H1 (cell line): Measurements from ENCODE around the gene LDLRAD3. TPM values are rescaled to one million over a fixed set of nuclear protein-coding genes. Genes with fewer than 3 reads are reported as not detected.

Experiments used
- CTCF ChIA-PET: fragments of 300-600 bp; sonication (Branson Sonifier 250); formaldehyde crosslinking; loops from one replicate; lab custom pipeline; 2021; ENCODE audit not compliant: partially characterized antibody; lab: Charles Lee
- POLR2A ChIA-PET: fragments of 300-600 bp; sonication (Branson Sonifier 250); formaldehyde crosslinking; loops from one replicate; lab custom pipeline; 2021; ENCODE audit warnings: inconsistent platforms; ENCODE audit not compliant: partially characterized antibody; lab: Charles Lee
- DNase-seq, 2 experiments: peaks; one replicate each; pipeline versions ENCODE4 v3.0.0 to v3.0.0-alpha.2; 2010 to 2022; ENCODE audit warnings: low spot score in 2 of 2, low read depth in 1 of 2, mixed read lengths in 1 of 2
- FAIRE-seq: peaks from 2 replicates; lab custom pipeline; 2011; peaks lifted over from hg19 to GRCh38; lab: Jason Lieb, UNC
- H2AFZ ChIP-seq: 2 replicates; pipeline ENCODE4 v1.8.1; 2012; ENCODE audit warnings: low read length, inconsistent platforms
- H2AK5ac ChIP-seq: 2 replicates; pipeline ENCODE4 v1.6.1; 2013; ENCODE audit warnings: low read depth, low read length
- H2BK120ac ChIP-seq: replicated peaks from 2 replicates; pipeline ENCODE3; 2013; ENCODE audit warnings: low read depth, low read length, inconsistent platforms
- H2BK12ac ChIP-seq: 2 replicates; pipeline ENCODE4 v1.6.1; 2013; ENCODE audit warnings: low read depth, low read length
- H2BK15ac ChIP-seq: 2 replicates; pipeline ENCODE4 v1.6.1; 2013; ENCODE audit warnings: low read length
- H2BK20ac ChIP-seq: 2 replicates; pipeline ENCODE4 v1.6.1; 2013; ENCODE audit warnings: low read length
- H2BK5ac ChIP-seq: 2 replicates; pipeline ENCODE4 v1.6.1; 2013; ENCODE audit warnings: low read depth, low read length
- H3K14ac ChIP-seq: 2 replicates; pipeline ENCODE4 v1.6.1; 2013; ENCODE audit warnings: inconsistent platforms; ENCODE audit not compliant: insufficient read length
- H3K18ac ChIP-seq: 2 replicates; pipeline ENCODE4 v1.6.1; 2013; ENCODE audit warnings: low read length; ENCODE audit errors: extremely low read depth
- H3K23ac ChIP-seq: 2 replicates; pipeline ENCODE4 v1.6.1; 2013; ENCODE audit warnings: inconsistent platforms; ENCODE audit not compliant: insufficient read length
- H3K23me2 ChIP-seq: 2 replicates; pipeline ENCODE4 v1.6.1; 2013; ENCODE audit warnings: low read depth, low read length
- H3K27ac ChIP-seq: 2 replicates; pipeline ENCODE4 v1.6.1; 2011; ENCODE audit warnings: low read depth, low read length, inconsistent platforms
- H3K27me3 ChIP-seq, 4 experiments: replicated peaks in 1 of 4; 1 replicate in 1 of 4; 2 replicates in 3 of 4; pipeline versions ENCODE4 v1.6.1 to v1.8.1; 2011 to 2013; ENCODE audit warnings: low read length in 3 of 4, mild to moderate bottlenecking in 3 of 4, inconsistent platforms in 2 of 4, mixed read lengths in 2 of 4, moderate library complexity in 1 of 4; ENCODE audit not compliant: control insufficient read depth in 3 of 4, insufficient read depth in 3 of 4; ENCODE audit errors: extremely low read depth in 1 of 4
- H3K36me3 ChIP-seq, 4 experiments: 2 replicates each; pipeline versions ENCODE4 v1.6.1 to v1.8.1; 2011 to 2013; ENCODE audit warnings: mild to moderate bottlenecking in 4 of 4, low read length in 3 of 4, moderate library complexity in 2 of 4, control low read depth in 1 of 4, inconsistent platforms in 1 of 4; ENCODE audit not compliant: insufficient read depth in 4 of 4, control insufficient read depth in 2 of 4
- H3K4ac ChIP-seq: replicated peaks from 2 replicates; pipeline ENCODE3; 2013; ENCODE audit warnings: low read length, low read depth, mixed read lengths, inconsistent platforms; ENCODE audit not compliant: insufficient read length
- H3K4me1 ChIP-seq, 4 experiments: replicated peaks in 1 of 4; 1 replicate in 1 of 4; 2 replicates in 3 of 4; pipeline versions ENCODE4 v1.6.1 to v1.8.1; 2011 to 2013; ENCODE audit warnings: low read length in 3 of 4, inconsistent platforms in 2 of 4, mixed read lengths in 1 of 4; ENCODE audit not compliant: insufficient read depth in 4 of 4, control insufficient read depth in 3 of 4
- H3K4me2 ChIP-seq, 2 experiments: 2 replicates each; pipeline versions ENCODE4 v1.6.1 to v1.8.1; 2011 to 2013; ENCODE audit warnings: low read depth in 2 of 2, low read length in 2 of 2, control low read depth in 1 of 2, inconsistent platforms in 1 of 2, mild to moderate bottlenecking in 1 of 2; ENCODE audit not compliant: insufficient read depth in 1 of 2
- H3K4me3 ChIP-seq, 4 experiments: fragments of 200-600, 300-600 bp in 1 of 4; sonication (generic), shearing (Covaris generic), sonication (Bioruptor Twin) in 1 of 4; 2 replicates each; pipeline versions ENCODE4 v1.5.1 to v1.8.1; 2011 to 2016; ENCODE audit warnings: low read length in 4 of 4, low read depth in 3 of 4, control low read depth in 2 of 4, inconsistent platforms in 2 of 4, mild to moderate bottlenecking in 2 of 4, mixed read lengths in 1 of 4, moderate library complexity in 1 of 4; ENCODE audit not compliant: insufficient read depth in 2 of 4; ENCODE audit errors: extremely low read depth in 1 of 4
- H3K56ac ChIP-seq: replicated peaks from 2 replicates; pipeline ENCODE3; 2013; ENCODE audit warnings: low read depth, mild to moderate bottlenecking, mixed read lengths, low read length, inconsistent platforms; ENCODE audit not compliant: insufficient read length
- H3K79me1 ChIP-seq: 2 replicates; pipeline ENCODE4 v1.6.1; 2013; ENCODE audit warnings: low read depth, low read length, control low read depth
- H3K79me2 ChIP-seq, 2 experiments: 2 replicates each; pipeline versions ENCODE4 v1.6.1 to v1.8.1; 2012 to 2013; ENCODE audit warnings: low read length in 2 of 2, mild to moderate bottlenecking in 2 of 2, inconsistent platforms in 1 of 2; ENCODE audit not compliant: insufficient read depth in 2 of 2, control insufficient read depth in 1 of 2
- H3K9ac ChIP-seq, 4 experiments: replicated peaks in 1 of 4; 1 replicate in 1 of 4; 2 replicates in 3 of 4; pipeline versions ENCODE4 v1.6.1 to v1.8.1; 2011 to 2013; ENCODE audit warnings: low read depth in 3 of 4, low read length in 3 of 4, control low read depth in 2 of 4, mild to moderate bottlenecking in 2 of 4, moderate library complexity in 2 of 4, inconsistent platforms in 1 of 4; ENCODE audit errors: extremely low read depth in 1 of 4
- H3K9me3 ChIP-seq, 2 experiments: 2 replicates each; pipeline versions ENCODE4 v1.6.1 to v1.8.1; 2012 to 2013; ENCODE audit warnings: mild to moderate bottlenecking in 2 of 2, moderate library complexity in 2 of 2, control low read depth in 1 of 2, inconsistent platforms in 1 of 2, low read depth in 1 of 2, low read length in 1 of 2, mixed read lengths in 1 of 2; ENCODE audit not compliant: insufficient read depth in 2 of 2
- H4K20me1 ChIP-seq, 2 experiments: replicated peaks in 1 of 2; 2 replicates each; pipeline versions ENCODE3 to v1.8.1; 2011 to 2013; ENCODE audit warnings: inconsistent platforms in 2 of 2, low read length in 2 of 2, mild to moderate bottlenecking in 1 of 2; ENCODE audit not compliant: insufficient read depth in 2 of 2, control insufficient read depth in 1 of 2
- H4K5ac ChIP-seq: 2 replicates; pipeline ENCODE4 v1.6.1; 2013; ENCODE audit warnings: low read length, low read depth, mixed read lengths, inconsistent platforms; ENCODE audit not compliant: insufficient read length
- H4K8ac ChIP-seq: 2 replicates; pipeline ENCODE4 v1.8.0; 2013; ENCODE audit warnings: mild to moderate bottlenecking, moderate library complexity, low read length, inconsistent platforms; ENCODE audit not compliant: insufficient read depth; ENCODE audit errors: extremely low read depth
- H4K91ac ChIP-seq: replicated peaks from 2 replicates; pipeline ENCODE3; 2013; ENCODE audit warnings: low read length, mixed read lengths, inconsistent platforms; ENCODE audit not compliant: insufficient read length
- ASH2L ChIP-seq: fragments of 200-600, 300-600 bp; sonication (generic); IDR thresholded peaks from one replicate; pipeline ENCODE4 v1.7.1; 2017; ENCODE audit warnings: low read length
- BACH1 ChIP-seq: IDR thresholded peaks from 2 replicates; pipeline ENCODE4 v1.6.1; 2012; ENCODE audit warnings: low read length, improper control_type of control experiment
- BCL11A ChIP-seq, 2 experiments: IDR thresholded peaks; one replicate each; pipeline ENCODE4 v1.6.1; 2011; ENCODE audit warnings: low read depth in 2 of 2, low read length in 2 of 2, mild to moderate bottlenecking in 2 of 2
- BRCA1 ChIP-seq: IDR thresholded peaks from 2 replicates; pipeline ENCODE4 v1.6.1; 2012; ENCODE audit warnings: low read depth, low read length, improper control_type of control experiment
- EGR1 ChIP-seq: IDR thresholded peaks from 2 replicates; pipeline ENCODE4 v1.6.1; 2011; ENCODE audit warnings: low read depth, low read length, borderline replicate concordance
- FOSL1 ChIP-seq: IDR thresholded peaks from 2 replicates; pipeline ENCODE4 v1.6.1; 2011; ENCODE audit warnings: mild to moderate bottlenecking, low read depth, low read length, moderate library complexity; ENCODE audit not compliant: insufficient read depth
- HDAC2 ChIP-seq, 2 experiments: fragments of 300-600 bp in 1 of 2; sonication (generic) in 1 of 2; IDR thresholded peaks; 2 replicates each; pipeline ENCODE4 v1.6.1; 2011 to 2012; ENCODE audit warnings: low read depth in 2 of 2, low read length in 2 of 2, mild to moderate bottlenecking in 2 of 2, moderate library complexity in 2 of 2, borderline replicate concordance in 1 of 2, inconsistent platforms in 1 of 2
- JUND ChIP-seq: IDR thresholded peaks from 2 replicates; pipeline ENCODE4 v1.6.1; 2011; ENCODE audit warnings: mild to moderate bottlenecking, improper control_type of control experiment, low read length
- POLR2A ChIP-seq, 2 experiments: IDR thresholded peaks; 1 replicate in 1 of 2; 2 replicates in 1 of 2; pipeline ENCODE4 v1.6.1; 2011; ENCODE audit warnings: low read depth in 2 of 2, low read length in 2 of 2, mild to moderate bottlenecking in 2 of 2; ENCODE audit errors: control extremely low read depth in 1 of 2
- RBBP5 ChIP-seq: IDR thresholded peaks from 2 replicates; pipeline ENCODE4 v1.7.1; 2012; ENCODE audit warnings: low read depth, mild to moderate bottlenecking, inconsistent platforms, low read length, moderate library complexity, borderline replicate concordance
- RFX5 ChIP-seq: IDR thresholded peaks from 2 replicates; pipeline ENCODE4 v1.6.1; 2011; ENCODE audit warnings: low read depth, low read length, improper control_type of control experiment, borderline replicate concordance
- SP1 ChIP-seq: IDR thresholded peaks from 2 replicates; pipeline ENCODE4 v1.6.1; 2011; ENCODE audit warnings: low read depth, low read length
- SP4 ChIP-seq: IDR thresholded peaks from 2 replicates; pipeline ENCODE4 v1.6.1; 2012; ENCODE audit warnings: low read length, inconsistent platforms
- TEAD4 ChIP-seq: IDR thresholded peaks from 2 replicates; pipeline ENCODE4 v1.6.1; 2012; ENCODE audit warnings: low read depth, low read length, inconsistent platforms, mixed read lengths
- WGBS, 2 experiments: shearing (Covaris generic) in 1 of 2; methylation state at CpG; one replicate each; pipeline versions ENCODE4 v1.1.6 to v1.1.7; 2013 to 2015; ENCODE audit warnings: low lambda C conversion rate in 2 of 2, mixed read lengths in 2 of 2, inconsistent platforms in 1 of 2, low coverage in 1 of 2, missing lambda C conversion rate in 1 of 2; ENCODE audit not compliant: insufficient replicate concordance in 2 of 2, insufficient coverage in 1 of 2, insufficient read length in 1 of 2; ENCODE audit errors: extremely low coverage in 1 of 2, missing lambda C conversion rate in 1 of 2; 5-methylcytosine and 5-hydroxymethylcytosine counted together
- polyA plus RNA-seq, 7 experiments: library from polyadenylated mRNA; depleted of rRNA in 3 of 7; stranded (reverse) in 5 of 7; unstranded in 2 of 7; fragments of >200 nt in 5 of 7; fragments of 200-250 nt in 2 of 7; gene quantifications; 1 replicate in 5 of 7; 2 replicates in 1 of 7; 4 replicates in 1 of 7; pipeline versions ENCODE4 v1.2.1 to v1.2.3, GENCODE V29; 2011 to 2013; ENCODE audit warnings: missing spikeins in 2 of 7, mixed read lengths in 2 of 7
- total RNA-seq: library from RNA; stranded (reverse); fragmentation: NEBNext Ultra II Directional; extraction: Animal tissue kit (Norgen Biotek cat#: 25700); gene quantifications from 2 replicates; pipeline ENCODE4 v1.2.1, GENCODE V29; 2021
- TF ChIP-seq, protein P1 (sequence below): IDR thresholded peaks from 2 replicates; pipeline ENCODE4 v1.6.1; 2011; ENCODE audit warnings: low read depth, mild to moderate bottlenecking, low read length; ENCODE audit not compliant: insufficient read depth

Gene LDLRAD3
- total and polyA plus RNA-seq, 2 of the 8 experiments (the other 6 are each of a cell fraction or from before 2014, with no cell fraction given) = 18.6 to 22.8 TPM

GRCh38 chr11:36239636-36240035 lies 295.8 kb downstream of the LDLRAD3 start:
- H3K4me3 ChIP-seq = no peak overlapping the region
- H4K20me1 ChIP-seq = peaks cover 0 to 2% of the 10 kb centered on the region in 2 experiments
- H3K79me1 ChIP-seq = no peaks in the 10 kb centered on the region; the same call in 1 of the 2 replicates
- no peak overlapping the region for H3K27ac ChIP-seq
- no peaks in the 10 kb centered on the region for H3K4me1 ChIP-seq
- no peak overlapping the region for H2BK20ac ChIP-seq
- H4K8ac ChIP-seq = no peak overlapping the region
- no peak overlapping the region for H3K56ac ChIP-seq
- no peak overlapping the region for H3K4me2 ChIP-seq
- WGBS, 2 experiments = 89% methylated on average over 3 of the region's 3 CpGs; no CpG with 5 or more reads in 1 of the 2 experiments
- no peak overlapping the region for H3K9ac ChIP-seq
- ChIA-PET POLR2A (no interaction called here), CTCF (interaction anchor here (0.7 to 1.0 kb wide), 2 partner anchors 19 to 836 kb away, joined by 3 read pairs; no protein-coding TSS in a partner anchor)
- H3K36me3 ChIP-seq = no peaks in the 10 kb centered on the region
- no peak overlapping the region for H3K4ac ChIP-seq
- DNase-seq (no peak), FAIRE-seq (no peak)
- no peak overlapping the region for H4K5ac ChIP-seq
- no peak overlapping the region for H3K14ac ChIP-seq
- no peak overlapping the region for H4K91ac ChIP-seq
- H2AFZ ChIP-seq = no peak overlapping the region
- H2BK15ac ChIP-seq = no peak overlapping the region
- no peak overlapping the region for H3K23ac ChIP-seq
- H2BK12ac ChIP-seq = no peak overlapping the region
- H3K23me2 ChIP-seq = no peaks in the 10 kb centered on the region
- H2BK5ac ChIP-seq = no peak overlapping the region
- no peak overlapping the region for H3K18ac ChIP-seq
- H3K79me2 ChIP-seq = no peaks in the 10 kb centered on the region
- no peaks in the 10 kb centered on the region for H3K9me3 ChIP-seq
- no peak overlapping the region for H2BK120ac ChIP-seq
- no peaks in the 10 kb centered on the region for H3K27me3 ChIP-seq
- H2AK5ac ChIP-seq = no peak overlapping the region
- no peak for TF ChIP-seq BCL11A (IDR thresholded peaks at IDR 0.05; ENCODE audit: low read depth in 2 of 2, low read length in 2 of 2)
- no peak for TF ChIP-seq ASH2L
- TF ChIP-seq FOSL1 = no peak
- no peak for TF ChIP-seq RBBP5
- no peak for TF ChIP-seq TEAD4
- no peak for TF ChIP-seq BACH1
- TF ChIP-seq HDAC2 (IDR thresholded peaks at IDR 0.05; ENCODE audit: borderline replicate concordance in 1 of 2, low read depth in 2 of 2, low read length in 2 of 2) = no peak
- no peak for TF ChIP-seq EGR1
- no peak for TF ChIP-seq SP1
- TF ChIP-seq JUND = no peak
- TF ChIP-seq BRCA1 = no peak
- TF ChIP-seq POLR2A (IDR thresholded peaks at IDR 0.05; ENCODE audit: control extremely low read depth in 1 of 2, low read depth in 2 of 2, low read length in 2 of 2) = no peak
- TF ChIP-seq SP4 = no peak
- no peak for TF ChIP-seq RFX5
- TF ChIP-seq, protein P1, sequence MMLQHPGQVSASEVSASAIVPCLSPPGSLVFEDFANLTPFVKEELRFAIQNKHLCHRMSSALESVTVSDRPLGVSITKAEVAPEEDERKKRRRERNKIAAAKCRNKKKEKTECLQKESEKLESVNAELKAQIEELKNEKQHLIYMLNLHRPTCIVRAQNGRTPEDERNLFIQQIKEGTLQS = no peak
